Globus pallidus (tissue), 1 donor: ENCODE measurements around the gene ACAN.
A peak's percentile ranks its signal among the peaks of the same experiment; 100 is the strongest.
"Not testable (repeated sequence)": the region's sequence is repeated elsewhere in the genome, so short reads cannot be mapped to it uniquely, and the experiment has no call there.

Experiments used
- DNase-seq: peaks from one replicate; pipeline ENCODE4 v3.0.0-alpha.2; 2015; ENCODE audit warnings: low spot score

The ACAN gene

DNA sequence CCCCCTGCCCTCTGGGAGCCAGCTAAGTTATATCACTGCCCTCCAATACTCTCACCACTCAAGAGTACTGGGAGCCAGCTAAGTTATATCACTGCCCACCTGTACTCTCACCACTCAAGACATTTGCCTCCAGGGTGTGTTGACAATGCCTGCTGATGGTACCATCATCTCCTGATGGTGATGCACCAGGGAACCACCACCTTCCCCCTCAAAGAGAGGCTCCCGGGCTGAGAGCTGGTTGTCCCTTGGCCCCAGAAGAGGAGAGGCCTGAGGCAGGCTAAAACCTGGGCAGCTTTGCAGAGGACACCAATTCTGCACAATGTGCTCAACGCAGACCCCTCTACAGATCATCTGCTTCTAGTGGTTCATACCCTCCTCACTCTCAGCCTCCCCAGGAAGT lies 99.6 kb downstream of the ACAN start:
- DNase-seq, result no peak

DNA sequence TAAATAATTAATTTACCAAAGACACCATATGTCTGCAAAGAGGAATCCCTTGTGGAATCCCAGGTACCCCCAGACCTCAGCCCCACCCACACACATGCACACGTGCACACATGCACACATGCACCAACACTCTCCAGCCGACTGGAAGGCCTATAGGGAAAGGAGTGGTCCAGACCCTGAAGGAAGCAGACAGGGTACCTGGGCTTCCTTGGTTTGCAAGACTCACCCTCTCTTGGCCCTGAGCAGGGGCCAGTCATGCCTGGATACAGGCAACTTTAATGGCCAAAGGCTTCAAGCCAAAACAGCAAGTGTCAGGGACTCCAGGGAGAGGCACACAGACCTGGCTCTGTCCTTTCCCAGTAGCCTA lies 101.0 kb downstream of the ACAN start:
- DNase-seq, result no peak

DNA sequence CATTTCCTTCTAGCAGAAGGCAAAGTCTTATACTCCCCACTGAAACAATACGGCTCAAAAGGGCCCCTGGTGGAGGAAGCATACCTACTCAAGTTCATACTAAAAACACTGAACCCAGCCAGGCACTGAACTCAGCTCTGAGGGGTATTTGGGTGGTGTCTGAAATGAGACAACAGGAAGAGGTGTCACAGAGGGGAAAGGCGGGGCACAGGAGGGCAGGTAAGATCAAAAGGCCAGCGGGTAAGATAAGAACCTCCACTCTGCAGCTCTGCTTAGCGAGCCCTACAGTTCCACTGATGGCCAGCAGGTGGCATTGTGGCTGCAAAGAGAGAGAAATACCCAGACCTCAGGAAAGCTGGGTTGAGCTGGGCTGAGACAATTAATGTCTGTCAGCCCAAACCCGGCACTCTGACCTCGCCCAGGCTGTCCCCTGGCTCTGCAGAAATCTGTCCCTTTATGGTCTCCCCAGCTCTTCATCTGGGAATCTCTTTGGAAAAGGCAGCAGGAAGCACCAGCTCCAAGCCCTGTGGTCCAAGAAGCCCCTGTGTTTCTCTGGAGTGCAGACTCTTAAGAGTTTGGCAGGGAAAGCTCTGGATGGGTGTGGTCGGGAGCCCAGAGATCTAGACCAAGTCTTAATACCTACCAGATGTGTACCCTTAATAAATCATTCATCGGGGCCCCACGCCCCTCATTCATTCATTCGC lies 101.5 kb downstream of the ACAN start:
- peak; percentile 78 for DNase-seq

DNA sequence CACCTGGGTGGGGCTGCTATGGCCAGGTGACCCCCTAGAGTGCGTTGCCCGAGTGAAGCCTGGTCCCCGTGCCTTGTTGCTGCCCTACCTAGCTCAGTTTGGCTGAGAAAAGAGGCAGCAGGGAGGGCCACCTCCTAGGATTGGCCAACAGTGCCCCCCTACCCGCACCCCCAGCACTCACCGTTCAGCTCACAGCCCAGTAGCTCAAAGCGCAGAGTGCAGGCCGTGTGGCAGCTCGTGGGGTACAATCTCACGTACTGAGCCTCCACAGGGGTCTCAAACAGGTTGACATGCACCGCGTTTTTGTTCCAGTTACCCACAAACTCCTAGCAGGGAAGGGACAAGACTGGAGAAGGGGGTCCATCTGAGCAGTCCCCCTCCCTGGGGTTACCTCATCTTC lies 102.3 kb downstream of the ACAN start:
- no peak for DNase-seq

DNA sequence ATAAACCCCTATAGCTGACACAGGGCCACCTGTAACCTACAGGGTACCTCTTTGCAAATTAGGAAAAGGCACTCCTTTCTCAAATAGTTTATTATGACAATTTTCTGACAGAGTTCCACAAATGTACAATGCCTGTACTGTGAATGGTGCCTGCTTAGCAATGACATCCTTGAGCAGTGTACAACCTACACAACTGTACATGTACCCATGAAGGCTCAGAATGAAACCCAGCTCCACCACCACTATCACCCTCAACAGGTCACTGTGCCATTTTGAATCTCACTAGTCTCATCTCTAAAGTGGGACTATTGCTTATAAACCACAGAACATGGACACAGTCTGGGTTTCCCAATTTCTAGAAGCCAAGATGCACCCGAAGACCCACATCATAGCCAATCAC lies 102.9 kb downstream of the ACAN start:
- DNase-seq, result no peak

DNA sequence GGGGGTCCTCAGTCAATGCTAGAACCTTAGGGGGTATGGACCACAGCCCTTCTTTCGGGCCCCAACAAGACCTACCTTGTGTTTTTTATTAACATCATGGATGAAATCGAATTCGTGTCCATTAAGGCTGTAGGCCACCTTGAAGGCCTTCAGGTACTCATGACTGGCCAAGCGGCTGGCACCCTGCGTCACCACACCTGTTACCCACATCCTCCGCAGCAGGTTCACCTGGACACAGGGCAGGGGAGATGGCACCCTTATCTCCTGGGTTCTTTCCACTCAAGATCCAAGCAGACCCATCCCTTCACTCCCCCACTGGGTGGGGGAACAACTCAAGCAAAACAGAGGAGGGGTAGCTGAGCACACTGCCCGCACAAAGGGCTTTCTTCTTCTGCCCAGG lies 103.3 kb downstream of the ACAN start:
- DNase-seq, result no peak

DNA sequence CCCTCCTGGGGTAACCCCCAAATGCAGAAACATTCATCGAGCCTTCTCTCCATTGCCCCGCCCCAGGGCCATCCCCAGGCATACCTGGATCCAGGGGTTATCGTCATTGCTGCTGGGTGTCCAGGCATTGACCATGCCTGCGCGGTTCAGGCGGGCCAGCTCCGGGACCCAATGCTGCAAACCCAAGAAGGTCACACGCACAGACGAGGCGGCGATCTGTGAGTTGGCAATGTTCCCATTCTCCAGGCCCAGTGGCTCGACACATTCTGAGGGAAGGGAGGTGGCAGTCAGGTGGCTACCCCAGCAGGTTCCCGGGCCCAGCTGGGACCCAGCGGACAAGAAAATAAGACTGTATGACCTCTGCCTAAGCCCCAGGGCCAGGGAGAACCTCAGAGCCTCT lies 103.9 kb downstream of the ACAN start:
- no peak for DNase-seq

DNA sequence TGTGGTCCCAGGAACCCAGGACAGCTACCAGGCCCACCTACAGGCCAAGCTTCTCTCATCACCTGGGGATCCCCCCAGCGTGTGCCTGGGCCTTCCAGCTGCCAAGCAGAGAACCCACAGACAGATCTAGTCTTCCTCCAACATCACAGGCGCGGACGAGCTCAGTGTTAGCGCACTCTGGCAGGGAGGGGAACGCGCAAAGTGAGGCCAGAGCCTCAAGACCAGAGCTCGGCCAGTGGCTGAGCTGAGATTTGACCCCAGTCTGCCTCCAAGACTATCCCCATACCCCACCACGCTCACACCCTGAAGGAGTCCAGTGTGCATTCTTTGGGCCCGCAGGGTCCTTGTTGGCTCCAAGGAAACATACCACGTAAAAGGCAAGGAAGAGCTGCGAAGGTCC lies 104.9 kb downstream of the ACAN start:
- no peak for DNase-seq

DNA sequence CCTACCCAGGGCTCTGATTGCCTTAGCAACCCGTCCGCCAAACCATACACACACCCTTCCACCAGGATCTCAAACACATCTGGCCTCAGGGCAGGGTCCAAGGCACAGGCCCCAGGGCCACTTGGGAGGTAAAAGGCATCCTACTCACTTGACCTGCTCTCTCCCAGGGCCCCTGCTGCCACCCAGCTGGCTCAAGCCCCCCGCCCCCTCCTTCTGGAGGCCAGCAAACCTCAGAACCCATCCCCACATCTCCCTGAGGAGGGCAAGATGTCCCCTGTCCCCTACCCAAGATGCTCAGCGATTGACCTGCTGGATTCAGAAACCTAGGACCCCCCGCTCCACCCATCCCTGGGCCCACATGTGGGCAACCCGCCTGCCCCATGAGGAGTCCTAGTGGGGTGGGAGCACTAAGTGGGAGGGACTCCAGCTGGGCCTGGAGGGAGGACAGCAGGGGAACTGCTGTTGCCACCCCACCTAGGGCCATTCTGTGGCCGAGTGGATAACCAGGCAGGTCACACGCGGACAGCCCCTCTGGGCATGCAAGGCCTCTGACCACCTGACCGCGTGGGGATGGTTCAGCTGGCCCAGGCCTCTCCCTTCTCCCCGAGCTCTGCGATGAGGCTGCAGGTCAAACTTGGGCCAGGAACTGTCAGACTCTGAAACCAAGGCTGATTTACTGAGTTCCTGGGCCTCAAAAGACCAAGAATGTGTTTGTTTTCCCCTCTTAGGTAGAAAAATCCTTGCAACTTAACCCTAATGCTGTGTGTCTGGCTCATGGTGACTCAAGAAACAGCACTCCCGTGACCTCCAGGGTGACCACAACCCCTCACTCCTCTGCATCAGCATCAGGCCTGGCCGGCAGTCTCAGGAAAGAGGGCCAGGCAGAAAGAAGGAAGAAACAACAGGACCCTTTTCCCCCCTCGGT lies 105.7 kb downstream of the ACAN start:
- DNase-seq, result no peak

DNA sequence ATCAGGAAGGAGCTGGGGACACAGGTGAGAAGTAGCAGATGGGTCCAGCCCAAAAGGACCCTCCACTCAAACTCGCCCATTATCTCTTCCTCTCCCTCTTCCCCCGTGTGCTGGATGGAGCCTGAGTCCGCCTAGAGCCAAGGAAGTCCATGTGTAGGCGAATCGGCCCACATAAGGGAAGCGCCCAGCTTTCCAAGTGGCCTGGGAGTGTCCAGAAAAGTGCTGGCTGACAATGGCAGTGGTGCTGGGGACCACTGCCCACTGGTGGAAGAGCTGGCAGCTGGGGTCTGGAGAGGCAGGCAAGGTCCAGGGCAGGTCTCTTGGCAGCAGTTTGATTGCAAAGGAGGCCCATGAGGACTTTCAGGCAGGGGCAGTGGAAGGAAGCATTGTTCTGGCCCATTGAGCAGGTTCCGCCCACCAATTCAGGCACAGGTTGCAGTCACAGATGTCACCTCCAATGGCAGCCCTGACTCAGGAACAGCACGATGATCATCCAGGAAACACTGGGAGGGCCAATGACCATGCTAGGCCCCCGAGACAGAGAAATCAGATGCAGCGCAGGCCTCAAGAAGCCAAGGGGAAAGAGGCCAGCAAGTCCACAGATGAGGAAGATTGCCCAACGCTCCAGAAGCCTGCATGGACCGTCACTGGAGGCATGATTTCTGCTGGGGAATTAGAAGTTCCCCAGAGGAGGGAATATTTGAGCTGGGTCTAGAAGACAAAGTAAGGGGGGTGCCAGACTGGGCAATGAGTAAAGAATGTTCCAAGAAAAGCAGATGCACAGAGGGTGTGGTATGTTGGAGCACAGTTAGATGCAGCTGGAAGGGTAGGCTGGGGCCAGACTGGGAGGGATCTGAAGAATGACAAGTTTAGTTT lies 107.0 kb downstream of the ACAN start:
- DNase-seq, result no peak

DNA sequence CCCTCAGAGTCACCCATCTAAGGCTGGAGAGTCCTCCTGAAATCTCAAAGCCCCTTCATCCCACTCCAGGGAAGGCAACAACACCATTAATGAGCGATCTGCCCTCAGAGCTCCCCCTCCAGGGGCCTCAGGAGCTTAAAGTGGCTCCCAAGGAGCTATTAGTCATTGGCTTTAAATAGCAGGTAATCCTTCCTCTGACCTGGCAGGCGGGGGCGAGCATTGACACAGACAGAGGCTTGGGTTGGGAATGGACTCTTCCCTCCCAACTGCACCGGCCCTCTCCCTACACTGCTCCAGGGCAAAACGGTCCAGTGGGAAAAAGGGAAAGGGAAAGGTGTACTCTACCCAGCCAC lies 108.5 kb downstream of the ACAN start:
- no peak for DNase-seq

DNA sequence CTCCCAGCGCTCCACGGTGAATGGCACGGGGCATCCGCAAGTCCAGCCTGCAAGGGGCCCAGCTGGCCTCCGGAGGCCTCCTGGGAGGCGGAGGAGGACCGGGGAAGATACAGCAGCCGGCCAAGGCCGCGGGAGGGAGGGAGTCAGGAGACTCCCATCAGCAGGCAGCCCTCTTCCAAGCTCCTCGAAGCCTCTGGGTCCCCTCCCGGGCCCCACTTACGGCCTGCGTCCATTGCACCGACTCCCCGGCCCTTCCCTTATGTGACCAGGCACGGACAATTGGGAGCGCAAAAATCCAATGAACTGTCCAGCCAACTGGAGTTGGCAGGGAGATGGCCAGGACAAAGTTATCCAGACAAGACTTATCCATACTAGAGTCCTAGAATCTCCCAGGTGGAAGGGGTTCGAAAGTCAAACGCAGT lies 109.3 kb downstream of the ACAN start:
- no peak for DNase-seq

DNA sequence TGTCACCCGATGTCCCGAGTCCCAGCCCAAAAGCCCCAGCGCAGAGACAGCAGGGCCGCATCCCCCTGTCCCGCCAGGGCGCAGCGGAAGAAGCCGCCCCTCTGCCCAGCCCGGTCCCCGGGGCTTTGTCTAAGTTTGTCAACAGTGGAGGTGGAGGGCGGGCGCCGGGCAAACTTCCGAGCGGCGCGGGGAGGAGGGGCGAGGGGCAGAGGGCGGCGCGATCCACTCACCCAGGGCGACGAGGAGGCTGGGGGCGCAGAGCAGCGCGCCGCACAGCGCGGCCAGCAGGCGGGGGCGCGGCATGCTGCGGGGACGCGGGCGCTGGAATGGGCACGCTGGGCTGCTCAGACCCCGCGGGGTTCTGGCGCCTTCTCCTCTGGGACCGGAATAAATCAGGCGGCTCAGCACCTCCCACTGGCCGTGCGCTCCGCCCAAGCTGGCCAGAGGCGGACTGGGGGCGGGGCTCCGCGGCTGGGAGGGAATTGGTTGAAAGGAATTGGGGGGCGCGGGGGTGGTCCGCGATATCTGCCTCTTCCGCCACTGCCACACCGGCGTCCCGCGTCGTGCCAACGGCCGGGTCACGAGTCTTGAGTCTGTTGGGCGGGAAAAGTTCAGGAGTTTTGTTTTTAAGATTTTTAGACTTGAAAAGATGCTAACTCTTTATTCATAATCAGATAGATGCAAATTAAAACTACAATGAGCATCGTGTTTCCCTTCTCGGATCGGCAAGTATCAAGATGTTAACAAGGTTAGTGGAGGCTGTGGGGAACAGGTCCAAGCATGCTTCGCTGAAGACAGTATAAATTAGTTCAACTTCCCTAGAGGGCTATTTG lies 110.0 kb downstream of the ACAN start, which contains the start of gene MFGE8:
Gene MFGE8, minus strand, starts transcription at position 363 of the 833 bp plus-strand sequence. Its CDS starts 60 bp downstream, at position 303.
- DNase-seq, result peak; percentile 68

DNA sequence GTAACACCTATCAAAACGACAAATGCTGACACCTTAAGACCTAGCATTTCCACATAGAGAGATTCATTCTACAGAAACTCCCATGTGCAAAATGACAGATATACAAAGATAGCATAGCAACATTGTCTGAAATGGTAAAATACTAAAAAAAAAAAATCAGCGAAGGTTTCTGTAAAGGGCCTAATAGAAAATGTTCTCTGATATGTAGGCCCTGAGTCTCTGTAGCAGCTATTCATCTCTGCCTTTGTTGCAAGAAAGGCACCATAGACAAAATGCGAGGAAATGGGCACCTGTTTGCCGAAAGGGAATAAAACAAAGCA lies 110.6 kb downstream of the ACAN start:
- no peak for DNase-seq

DNA sequence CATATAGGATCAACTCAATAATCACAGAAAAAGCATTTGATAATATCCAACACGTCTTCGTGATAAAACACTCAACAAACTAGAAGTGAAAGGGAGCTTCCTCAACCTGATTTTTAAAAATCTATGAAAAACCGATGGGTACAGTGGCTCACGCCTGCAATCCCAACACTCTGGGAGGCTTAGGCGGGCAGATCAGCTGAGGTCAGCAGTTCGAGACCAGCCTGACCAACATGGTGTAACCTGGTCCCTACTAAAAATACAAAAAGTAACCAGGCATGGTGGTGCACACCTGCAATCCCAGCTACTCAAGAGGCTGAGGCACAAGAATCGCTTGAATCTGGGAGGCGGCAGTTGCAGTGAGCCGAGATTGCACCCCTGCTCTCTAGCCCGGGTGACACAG lies 112.1 kb downstream of the ACAN start:
- DNase-seq, result no peak

DNA sequence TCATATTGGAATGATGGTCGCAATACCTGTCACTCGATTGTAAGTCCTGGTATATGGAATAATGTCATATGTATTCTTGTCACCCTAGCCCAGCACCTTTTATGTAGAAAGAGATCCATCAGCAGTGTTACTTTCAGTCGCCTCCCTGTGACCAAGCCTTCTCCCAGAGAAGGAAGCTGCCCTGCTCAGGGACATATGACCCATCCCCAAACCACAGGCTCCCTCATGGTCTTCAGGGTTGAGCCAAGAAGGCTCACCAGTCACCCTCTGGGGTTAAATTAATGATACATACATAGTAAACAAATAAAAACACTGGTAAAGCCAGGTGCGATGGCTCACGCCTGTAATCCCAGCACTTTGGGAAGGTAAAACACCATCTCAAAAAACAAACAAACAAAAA lies 114.5 kb downstream of the ACAN start:
- no peak for DNase-seq

DNA sequence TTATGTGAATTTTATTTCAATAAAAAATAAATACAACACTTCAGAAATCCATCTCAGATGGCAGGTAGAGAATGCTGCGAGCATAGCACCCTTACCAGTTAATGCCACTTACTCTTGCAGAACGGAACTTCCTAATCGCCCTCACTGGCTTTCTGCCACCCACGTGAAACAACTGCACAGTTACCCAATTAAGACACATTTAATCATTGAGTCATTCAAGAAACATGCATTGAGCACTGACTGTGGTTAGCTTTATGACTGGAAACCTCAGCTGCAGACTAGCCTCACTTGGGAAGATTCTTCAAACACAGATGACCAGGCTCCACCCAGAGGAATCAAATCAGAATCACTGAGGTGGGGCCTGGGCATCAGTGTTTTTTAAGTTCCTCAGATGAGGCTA lies 115.5 kb downstream of the ACAN start:
- no peak for DNase-seq

DNA sequence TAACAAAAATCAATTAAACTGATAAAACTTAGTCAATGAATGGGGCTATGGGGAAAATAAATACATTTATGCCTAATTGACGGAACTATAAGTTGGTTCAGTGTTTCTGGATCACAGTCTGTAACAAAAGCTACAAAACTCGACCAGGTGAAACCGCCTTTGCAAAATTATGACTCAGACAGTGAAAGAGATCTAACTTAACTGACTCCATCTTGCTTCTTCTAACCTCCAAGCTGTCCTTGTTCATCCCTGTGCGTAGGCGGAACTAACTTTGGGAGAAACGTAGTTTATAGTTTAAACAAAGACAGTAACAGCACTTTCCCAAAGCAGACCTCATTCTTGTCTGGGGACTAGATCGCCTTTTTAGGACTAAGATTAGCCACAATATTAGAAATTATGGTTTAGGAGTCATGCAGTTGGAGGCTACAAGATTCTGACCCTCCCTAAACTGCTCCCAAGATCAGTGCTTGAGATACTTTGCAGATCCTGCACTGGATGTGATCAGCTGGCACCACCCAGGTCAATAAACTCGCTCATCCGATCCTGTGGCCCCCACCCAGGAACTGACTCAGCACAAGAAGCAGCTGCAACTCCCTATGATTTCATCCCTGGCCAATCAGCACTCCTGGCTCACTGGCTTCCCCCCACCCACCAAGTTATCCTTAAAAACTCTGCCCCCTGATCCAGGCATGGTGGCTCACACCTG lies 117.1 kb downstream of the ACAN start:
- no peak for DNase-seq

DNA sequence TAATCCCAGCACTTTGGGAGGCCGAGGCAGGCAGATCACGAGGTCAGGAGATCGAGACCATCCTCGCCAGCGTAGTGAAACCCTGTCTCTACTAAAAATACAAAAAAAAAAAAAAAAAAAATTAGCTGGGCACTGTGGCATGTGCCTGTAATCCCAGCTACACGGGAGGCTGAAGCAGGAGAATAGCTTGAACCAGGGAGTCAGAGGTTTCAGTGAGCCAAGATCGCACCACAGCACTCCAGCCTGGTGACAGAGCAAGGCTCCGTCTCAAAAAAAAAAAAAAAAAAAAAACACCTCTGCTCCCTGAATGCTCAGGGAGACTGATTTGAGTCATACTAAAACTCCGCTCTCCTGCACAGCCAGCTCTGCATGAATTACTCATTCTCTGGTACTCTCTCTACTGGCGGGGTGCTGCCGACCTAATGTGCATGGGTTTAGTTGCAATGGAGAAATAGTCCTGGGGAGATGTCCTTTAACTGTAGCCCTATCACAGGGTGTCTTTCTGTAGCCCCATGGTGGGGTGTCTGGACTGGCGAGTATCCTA lies 117.7 kb downstream of the ACAN start:
- DNase-seq, result not testable (repeated sequence)
